Naive B cell (primary cell): ENCODE data around the gene CHST5. TPM values are rescaled to one million over a fixed set of nuclear protein-coding genes. Genes with fewer than 3 reads are reported as not detected.
"Not testable (repeated sequence)": the region's sequence is repeated elsewhere in the genome, so short reads cannot be mapped to it uniquely, and the experiment has no call there.

Source experiments
- ATAC-seq, 2 donors: fragments of 150-1000 bp; cut with Tn5 transposase; 2 replicates each; pipeline ENCODE4 v1.10.0; 2021; ENCODE audit warnings: low read depth in 2 of 2, mild to moderate bottlenecking in 2 of 2, moderate library complexity in 2 of 2
- DNase-seq: peaks from one replicate; pipeline ENCODE4 v3.0.0; 2022
- H3K27ac Mint-ChIP-seq, 6 donors: one replicate each; pipeline ENCODE4 v1.8.0; 2020 to 2022; ENCODE audit warnings: mild to moderate bottlenecking in 6 of 6, mixed read lengths in 6 of 6, moderate library complexity in 5 of 6, inconsistent platforms in 2 of 6
- H3K27me3 Mint-ChIP-seq, 3 donors: one replicate each; pipeline ENCODE4 v1.8.0; 2021 to 2022; ENCODE audit warnings: mixed read lengths in 3 of 3, mild to moderate bottlenecking in 1 of 3
- H3K36me3 Mint-ChIP-seq, 2 donors: one replicate each; pipeline ENCODE4 v1.8.0; 2020 to 2022; ENCODE audit warnings: mixed read lengths in 2 of 2, inconsistent platforms in 1 of 2, mild to moderate bottlenecking in 1 of 2
- H3K4me1 Mint-ChIP-seq, 3 donors: one replicate each; pipeline ENCODE4 v1.8.0; 2020 to 2022; ENCODE audit warnings: mixed read lengths in 3 of 3, inconsistent platforms in 1 of 3, mild to moderate bottlenecking in 1 of 3, moderate library complexity in 1 of 3
- H3K4me3 Mint-ChIP-seq, 8 donors: one replicate each; pipeline ENCODE4 v1.8.0; 2020 to 2022; ENCODE audit warnings: mild to moderate bottlenecking in 8 of 8, mixed read lengths in 8 of 8, moderate library complexity in 8 of 8, inconsistent platforms in 2 of 8
- H3K9me3 Mint-ChIP-seq, 7 donors: one replicate each; pipeline ENCODE4 v1.8.0; 2020 to 2022; ENCODE audit warnings: mixed read lengths in 7 of 7, mild to moderate bottlenecking in 5 of 7, inconsistent platforms in 2 of 7, moderate library complexity in 1 of 7
- polyA plus RNA-seq, 6 donors: library from polyadenylated mRNA; unstranded; fragments of 300-500 nt; fragmentation: Illumina TruSeq; gene quantifications; one replicate each; pipeline ENCODE4 v1.2.3, GENCODE V29; 2021; ENCODE audit warnings: low read depth in 6 of 6

The CHST5 gene
- polyA plus RNA-seq, 6 donors from 2014 or later: not detected

- Mint-ChIP-seq H3K9me3 (no peaks in the 10 kb centered on the region), H3K27me3 (no peaks in the 10 kb centered on the region), H3K4me3 (peak overlapping the region in 2 of 8 donors; percentile 12 to 29), H3K4me1 (peaks cover 6 to 19% (median 6%) of the 10 kb centered on the region in 3 donors), H3K27ac (no peak overlapping the region), H3K36me3 (no peaks in the 10 kb centered on the region)
- ATAC-seq (no peak), DNase-seq (no peak)
Measured at GRCh38 chr16:75519175-75519574, 16.7 kb downstream of the CHST5 start.

GRCh38 chr16:75516189-75516966 is 19.5 kb downstream of the CHST5 start:
- ATAC-seq (peak; percentile 37), DNase-seq (peak; percentile 35)
- H3K27ac Mint-ChIP-seq: peak overlapping the region in 4 of 6 donors; percentile 5 to 82 (median 68)
- peak overlapping the region; percentile 76 to 98 (median 86) for H3K4me3 Mint-ChIP-seq
- H3K4me1 Mint-ChIP-seq: peaks cover 6 to 19% (median 6%) of the 10 kb centered on the region in 3 donors
- H3K9me3 Mint-ChIP-seq, H3K36me3 Mint-ChIP-seq, H3K27me3 Mint-ChIP-seq: not testable (repeated sequence)

GRCh38 chr16:75514296-75514695 is 21.6 kb downstream of the CHST5 start:
- peaks cover 6 to 19% (median 6%) of the 10 kb centered on the region in 3 donors for H3K4me1 Mint-ChIP-seq
- H3K27ac Mint-ChIP-seq: no peak overlapping the region
- H3K4me3 Mint-ChIP-seq: peak overlapping the region in 1 of 8 donors; percentile 76
- no peaks in the 10 kb centered on the region for H3K36me3 Mint-ChIP-seq
- ATAC-seq (no peak), DNase-seq (no peak)
- no peaks in the 10 kb centered on the region for H3K27me3 Mint-ChIP-seq
- H3K9me3 Mint-ChIP-seq: no peaks in the 10 kb centered on the region

GRCh38 chr16:75506574-75506973 is 29.3 kb downstream of the CHST5 start:
- Mint-ChIP-seq H3K9me3 (no peaks in the 10 kb centered on the region), H3K36me3 (no peaks in the 10 kb centered on the region), H3K27me3 (peaks cover 0 to 12% (median 4%) of the 10 kb centered on the region in 3 donors), H3K4me3 (no peak overlapping the region), H3K4me1 (no peaks in the 10 kb centered on the region), H3K27ac (peak overlapping the region in 1 of 6 donors; percentile 75)
- no peak for ATAC-seq
- no peak for DNase-seq

GRCh38 chr16:75506107-75506506 is 29.8 kb downstream of the CHST5 start:
- Mint-ChIP-seq H3K27me3 (peaks cover 0 to 12% (median 4%) of the 10 kb centered on the region in 3 donors), H3K9me3 (no peaks in the 10 kb centered on the region), H3K36me3 (no peaks in the 10 kb centered on the region), H3K4me3 (no peak overlapping the region), H3K4me1 (no peaks in the 10 kb centered on the region), H3K27ac (peak overlapping the region in 1 of 6 donors; percentile 33)
- DNase-seq: no peak
- no peak for ATAC-seq

- Mint-ChIP-seq H3K4me3 (no peak overlapping the region), H3K27me3 (peaks cover 0 to 9% (median 4%) of the 10 kb centered on the region in 3 donors), H3K27ac (peak overlapping the region in 1 of 6 donors; percentile 10), H3K9me3 (no peaks in the 10 kb centered on the region), H3K36me3 (no peaks in the 10 kb centered on the region), H3K4me1 (no peaks in the 10 kb centered on the region)
- DNase-seq (no peak), ATAC-seq (no peak)
Measured at GRCh38 chr16:75503801-75504200, 32.1 kb downstream of the CHST5 start.

- no peak overlapping the region for H3K27ac Mint-ChIP-seq
- H3K36me3 Mint-ChIP-seq: no peaks in the 10 kb centered on the region
- H3K4me3 Mint-ChIP-seq: no peak overlapping the region
- DNase-seq (no peak), ATAC-seq (no peak)
- H3K4me1 Mint-ChIP-seq: no peaks in the 10 kb centered on the region
- peaks cover 0 to 5% (median 4%) of the 10 kb centered on the region in 3 donors for H3K27me3 Mint-ChIP-seq
- H3K9me3 Mint-ChIP-seq: no peaks in the 10 kb centered on the region
Measured at GRCh38 chr16:75502916-75503605, 32.8 kb downstream of the CHST5 start.

- H3K4me1 Mint-ChIP-seq, DNase-seq, H3K36me3 Mint-ChIP-seq, H3K27ac Mint-ChIP-seq, H3K4me3 Mint-ChIP-seq, H3K9me3 Mint-ChIP-seq, ATAC-seq: not testable (repeated sequence)
- peaks cover 6 to 12% (median 9%) of the 10 kb centered on the region in 3 donors for H3K27me3 Mint-ChIP-seq
Measured at GRCh38 chr16:75501820-75502219, 34.1 kb downstream of the CHST5 start.

- DNase-seq (no peak), ATAC-seq (no peak)
- H3K27me3 Mint-ChIP-seq: peaks cover 8 to 10% (median 8%) of the 10 kb centered on the region in 3 donors
- no peak overlapping the region for H3K4me3 Mint-ChIP-seq
- no peaks in the 10 kb centered on the region for H3K36me3 Mint-ChIP-seq
- H3K27ac Mint-ChIP-seq: no peak overlapping the region
- no peaks in the 10 kb centered on the region for H3K9me3 Mint-ChIP-seq
- H3K4me1 Mint-ChIP-seq: no peaks in the 10 kb centered on the region
Measured at GRCh38 chr16:75501359-75501758, 34.5 kb downstream of the CHST5 start.

- not testable (repeated sequence) for H3K27ac Mint-ChIP-seq, ATAC-seq, H3K4me3 Mint-ChIP-seq, DNase-seq, H3K9me3 Mint-ChIP-seq, H3K36me3 Mint-ChIP-seq, H3K4me1 Mint-ChIP-seq
- peaks cover 16 to 22% (median 18%) of the 10 kb centered on the region in 3 donors for H3K27me3 Mint-ChIP-seq
Measured at GRCh38 chr16:75498605-75499322, 37.1 kb downstream of the CHST5 start.

- H3K27me3 Mint-ChIP-seq: peaks cover 16 to 27% (median 18%) of the 10 kb centered on the region in 3 donors
- no peak overlapping the region for H3K4me3 Mint-ChIP-seq
- no peak for ATAC-seq
Measured at GRCh38 chr16:75497558-75497957, 38.4 kb downstream of the CHST5 start.

GRCh38 chr16:75495076-75495674 is 40.7 kb downstream of the CHST5 start, which contains the start of gene CHST6:
Gene CHST6 (minus strand): TSS chr16:75495441. CDS start chr16:75479828, 15,613 bp downstream.
- no peaks in the 10 kb centered on the region for H3K9me3 Mint-ChIP-seq
- peak; percentile 78 to 81 for ATAC-seq

More at GRCh38 chr16:75497558-75497957, 38.4 kb downstream of the CHST5 start:
- H3K27ac Mint-ChIP-seq: no peak overlapping the region
- no peaks in the 10 kb centered on the region for H3K9me3 Mint-ChIP-seq
- peaks cover 6 to 8% (median 8%) of the 10 kb centered on the region in 3 donors for H3K4me1 Mint-ChIP-seq
- DNase-seq: no peak
- no peaks in the 10 kb centered on the region for H3K36me3 Mint-ChIP-seq

GRCh38 chr16:75494661-75495075 is 41.2 kb downstream of the CHST5 start:
- Mint-ChIP-seq H3K27me3 (peaks cover 16 to 27% (median 18%) of the 10 kb centered on the region in 3 donors), H3K4me1 (peaks cover 6 to 11% (median 8%) of the 10 kb centered on the region in 3 donors), H3K36me3 (no peaks in the 10 kb centered on the region), H3K9me3 (no peaks in the 10 kb centered on the region), H3K27ac (peak overlapping the region in 1 of 6 donors; percentile 26), H3K4me3 (peak overlapping the region; percentile 53 to 89 (median 85))
- DNase-seq (no peak), ATAC-seq (peak; percentile 57 to 61)

More at GRCh38 chr16:75495076-75495674, 40.7 kb downstream of the CHST5 start, which contains the start of gene CHST6:
- peak; percentile 29 for DNase-seq
- Mint-ChIP-seq H3K4me1 (peaks cover 6 to 10% (median 8%) of the 10 kb centered on the region in 3 donors), H3K27ac (peak within 1 kb of the TSS in 2 of 6 donors; percentile 26 to 37), H3K36me3 (no peaks in the 10 kb centered on the region), H3K27me3 (peaks cover 16 to 27% (median 18%) of the 10 kb centered on the region in 3 donors), H3K4me3 (peak within 1 kb of the TSS; percentile 53 to 89 (median 85))
